Stimulated activated CD4-positive, alpha-beta T cell treated with anti-CD3 and anti-CD28 coated beads, Interleukin-12 subunit alpha, Interleukin-12 subunit beta, amount 100 ng/mL, for 4 hours (primary cell): ENCODE measurements around the gene RAD23B.

Source experiments
- DNase-seq: peaks from one replicate; pipeline ENCODE4 v3.0.0-alpha.2; 2020

RAD23B gene

DNA sequence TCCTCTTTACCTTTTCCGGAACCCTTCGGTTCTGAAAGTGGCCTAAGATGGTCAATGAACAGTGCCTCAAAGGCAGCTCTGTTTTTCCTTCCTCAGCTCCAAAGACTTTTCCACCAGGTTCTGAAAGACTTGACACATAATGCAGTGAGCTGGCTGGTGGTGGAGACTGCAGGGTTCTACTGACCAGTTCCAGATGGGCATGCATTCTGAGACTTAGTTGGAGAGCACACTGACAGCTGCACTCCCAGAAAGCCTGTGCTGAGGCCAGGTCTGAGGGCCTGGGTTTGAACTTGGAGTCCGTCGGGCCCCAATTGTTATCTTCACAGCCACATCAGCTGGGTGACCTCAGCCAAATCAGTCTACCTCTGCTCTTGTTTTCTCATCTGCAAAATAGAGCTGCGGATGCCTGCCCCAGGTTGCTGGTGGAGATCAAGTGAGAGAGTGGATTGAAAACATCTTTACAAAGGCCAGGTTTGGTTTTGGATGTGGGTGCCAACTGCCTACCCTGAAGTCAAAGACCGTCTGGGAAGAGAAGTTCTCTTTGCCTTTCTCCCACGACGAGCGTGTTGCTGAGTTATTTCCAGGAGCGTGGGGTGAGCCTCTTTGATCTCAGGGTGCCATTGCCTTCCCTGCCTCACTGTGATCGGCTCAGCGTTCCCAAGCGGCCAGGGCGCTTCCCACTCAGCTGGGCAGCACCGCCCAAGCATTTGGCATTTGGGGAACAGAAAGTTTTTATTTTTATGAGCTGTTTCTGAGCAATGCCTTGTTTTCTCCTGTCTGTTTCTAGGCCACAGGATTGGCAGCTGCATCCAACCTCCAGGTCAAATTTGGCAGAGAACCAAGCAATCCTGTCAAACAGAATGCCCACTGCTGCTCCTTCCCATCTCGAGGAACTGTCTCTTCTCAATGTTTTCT is 54.9 kb downstream of the RAD23B start:
- DNase-seq: no peak

DNA sequence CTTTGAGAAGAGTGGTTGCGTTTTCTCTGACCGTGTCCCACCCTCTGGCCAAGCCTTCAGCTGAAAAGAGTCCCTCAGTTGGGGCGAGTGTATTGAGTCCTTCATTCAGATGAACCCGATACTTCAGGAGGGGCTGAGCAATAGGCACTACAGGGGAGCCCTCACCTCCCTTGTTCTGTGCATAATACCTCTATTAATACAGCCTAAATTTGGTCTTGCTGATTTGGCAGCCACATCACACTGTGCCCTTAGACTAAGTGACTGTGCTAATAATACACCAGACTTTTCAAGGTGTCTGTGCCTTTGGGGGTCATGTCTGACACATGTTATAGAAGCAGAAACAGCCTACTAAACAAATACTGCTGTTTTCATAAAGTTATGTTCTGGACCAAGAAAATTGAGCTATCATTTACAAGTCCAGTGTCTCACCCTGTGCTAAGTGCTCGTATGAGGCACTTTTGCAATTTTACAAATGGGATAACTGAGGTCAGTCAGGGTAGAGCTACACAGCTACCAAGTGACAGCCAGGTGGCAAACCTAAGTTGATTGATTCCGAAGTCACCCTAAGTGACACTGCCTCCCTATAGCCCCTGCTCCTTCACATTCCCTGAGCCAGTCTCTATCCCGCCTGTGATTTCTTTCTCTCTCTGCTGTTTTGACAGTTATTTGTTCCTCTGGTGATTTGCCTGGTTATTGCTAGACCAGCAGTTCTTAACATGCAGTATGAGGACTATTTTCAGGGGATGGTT is 56.0 kb downstream of the RAD23B start:
- no peak for DNase-seq

DNA sequence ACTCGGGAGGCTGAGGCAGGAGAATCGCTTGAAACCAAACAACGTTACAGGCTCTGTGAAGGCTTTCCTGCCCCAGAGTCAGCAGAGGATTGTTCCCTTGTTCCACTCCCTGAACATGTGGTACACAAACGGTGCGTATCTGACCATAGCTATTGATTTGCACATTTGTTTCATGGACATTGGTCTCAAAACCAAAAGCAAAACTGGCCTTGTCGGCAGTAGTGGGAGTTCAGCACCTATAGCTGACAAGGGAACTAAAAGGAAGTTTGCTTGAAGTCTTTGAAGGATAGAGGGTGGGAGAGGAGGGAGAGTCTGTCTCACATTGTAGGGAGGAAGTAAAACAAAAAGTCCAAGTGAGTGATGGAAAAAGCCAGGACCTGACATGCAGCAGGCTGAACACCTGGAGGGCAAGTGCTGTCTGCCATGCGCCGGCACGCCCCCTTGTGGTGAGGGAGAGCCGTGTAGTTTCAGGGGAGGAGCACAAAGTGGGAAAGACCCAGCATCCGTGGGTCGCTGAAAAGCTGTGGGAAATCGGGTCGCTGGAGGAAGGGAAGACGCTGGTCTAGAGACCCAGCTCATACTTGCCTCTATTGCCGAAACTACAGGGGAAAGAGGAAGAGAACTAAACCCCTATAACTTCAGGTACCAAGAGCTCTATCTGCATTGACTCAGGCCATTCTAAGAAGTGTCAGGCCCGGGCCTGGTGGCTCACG is 58.0 kb downstream of the RAD23B start:
- DNase-seq: peak; percentile 81

DNA sequence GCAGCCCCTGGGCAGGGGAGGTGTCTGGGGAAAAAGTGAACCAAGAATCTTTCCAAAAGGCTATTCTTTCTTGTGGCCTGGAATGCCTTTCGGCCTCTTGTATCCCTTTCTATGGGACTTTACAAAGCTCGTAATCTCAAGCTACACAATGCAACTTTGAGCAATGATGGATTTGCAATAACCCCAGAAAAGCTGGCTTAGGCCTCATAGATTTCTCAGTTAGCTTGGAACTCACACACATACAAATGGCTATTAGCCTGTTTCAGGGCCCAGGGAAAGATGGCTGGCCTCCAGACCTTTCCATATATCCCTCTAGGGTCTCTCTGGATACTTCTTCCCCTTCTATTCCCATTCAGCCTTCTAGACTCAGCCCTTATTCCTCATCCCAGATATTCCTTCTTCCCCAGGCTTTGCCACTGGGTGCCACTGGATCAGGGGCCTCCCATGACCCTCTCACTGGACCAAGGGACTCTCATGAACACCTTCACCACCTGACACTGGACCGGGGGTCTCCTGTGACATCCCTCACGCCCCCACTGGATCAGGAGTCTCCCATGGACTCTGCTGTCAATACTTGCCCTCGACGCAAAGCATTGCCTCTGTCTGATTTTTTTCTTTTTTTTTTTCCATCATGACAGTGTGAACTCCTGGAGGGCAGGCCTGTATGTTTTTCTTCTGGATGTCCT is 59.5 kb downstream of the RAD23B start:
- no peak for DNase-seq

DNA sequence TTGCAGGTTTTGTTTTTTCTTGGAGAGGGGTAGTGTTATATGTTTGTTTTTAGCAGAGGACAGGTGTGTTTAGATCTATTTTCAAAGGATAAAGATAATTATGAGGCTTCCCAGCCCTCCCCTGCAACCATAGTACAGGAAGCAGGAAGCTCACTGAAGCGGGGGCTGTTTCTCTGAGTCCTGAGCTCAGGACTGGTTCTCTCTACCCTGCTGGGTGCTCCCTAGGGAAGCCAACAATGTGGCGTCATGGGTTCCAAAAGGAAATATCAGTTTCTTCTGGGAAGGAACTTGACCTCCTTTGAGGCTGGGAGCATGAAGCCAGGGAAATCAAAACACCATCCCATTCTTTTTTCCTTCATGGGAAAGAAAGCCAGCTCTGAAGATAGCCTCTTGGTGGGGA is 62.2 kb downstream of the RAD23B start:
- DNase-seq: no peak

DNA sequence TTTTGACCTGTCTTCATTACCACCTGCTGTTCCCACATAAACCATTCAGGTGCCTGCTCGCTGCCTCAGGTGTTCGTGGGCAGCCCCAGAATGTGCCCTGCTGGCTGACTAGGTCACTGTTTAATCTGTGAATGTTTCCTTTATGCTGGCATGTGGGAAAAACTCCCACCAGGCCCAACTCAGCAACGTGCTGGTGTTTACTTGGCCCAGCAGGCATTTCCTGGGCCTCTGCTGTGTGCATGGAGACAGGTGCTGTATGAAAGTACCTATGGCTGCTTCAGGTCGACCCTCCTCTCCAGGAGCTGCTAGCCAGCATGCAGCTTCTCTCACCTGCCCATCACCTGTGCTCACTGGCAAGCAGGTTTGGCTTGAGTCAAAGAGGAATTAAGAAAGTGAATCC is 65.8 kb downstream of the RAD23B start:
- DNase-seq: no peak

DNA sequence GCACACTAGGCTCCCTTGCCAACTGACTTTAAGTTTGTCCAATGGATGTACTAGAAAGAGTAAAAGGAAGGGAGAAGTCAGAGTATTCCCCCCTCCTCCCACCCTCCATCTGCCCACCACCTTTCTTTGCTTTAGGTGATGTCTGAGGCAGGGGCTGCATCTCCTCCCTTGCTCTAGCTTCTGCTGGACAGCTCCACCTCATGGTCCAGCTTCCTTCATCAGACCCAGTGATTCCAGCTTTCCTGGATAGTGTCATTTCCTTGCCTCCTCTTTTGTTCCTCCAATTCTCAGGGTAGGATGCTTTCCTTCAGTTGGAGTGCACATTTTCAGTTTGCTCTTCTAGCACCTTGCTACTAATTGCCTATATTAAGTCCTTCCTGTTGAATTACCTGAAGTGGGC is 67.4 kb downstream of the RAD23B start:
- no peak for DNase-seq

DNA sequence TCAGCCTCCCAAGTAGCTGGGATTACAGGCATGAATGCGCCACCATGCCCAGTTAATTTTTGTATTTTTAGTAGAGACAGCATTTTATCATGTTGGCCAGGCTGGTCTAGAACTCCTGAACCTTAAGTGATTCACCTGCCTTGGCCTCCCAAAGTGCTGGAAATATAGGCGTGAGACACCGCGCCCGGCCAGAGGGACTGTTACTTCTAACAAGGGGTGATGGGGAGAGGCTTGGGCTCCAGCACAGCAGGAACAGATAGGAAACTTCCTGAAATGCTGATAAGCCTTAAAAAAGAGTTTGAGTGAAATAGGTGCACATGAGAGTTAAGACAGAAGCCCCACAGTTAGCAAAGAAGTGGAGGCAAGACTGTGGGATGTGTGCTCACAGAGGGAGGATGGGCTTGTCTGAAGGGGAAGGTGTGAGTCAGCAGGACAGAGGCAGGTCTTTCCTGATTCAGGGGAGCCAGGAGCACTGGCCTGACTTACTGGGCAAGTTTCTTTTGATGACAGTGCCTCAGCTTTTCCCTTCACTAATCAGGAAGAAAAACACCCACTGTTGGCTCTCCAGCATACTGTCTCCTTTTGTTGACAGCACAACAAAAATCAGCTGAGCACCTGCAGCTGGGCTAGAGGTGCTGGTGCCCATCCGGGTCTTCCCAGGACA is 68.4 kb downstream of the RAD23B start:
- no peak for DNase-seq

DNA sequence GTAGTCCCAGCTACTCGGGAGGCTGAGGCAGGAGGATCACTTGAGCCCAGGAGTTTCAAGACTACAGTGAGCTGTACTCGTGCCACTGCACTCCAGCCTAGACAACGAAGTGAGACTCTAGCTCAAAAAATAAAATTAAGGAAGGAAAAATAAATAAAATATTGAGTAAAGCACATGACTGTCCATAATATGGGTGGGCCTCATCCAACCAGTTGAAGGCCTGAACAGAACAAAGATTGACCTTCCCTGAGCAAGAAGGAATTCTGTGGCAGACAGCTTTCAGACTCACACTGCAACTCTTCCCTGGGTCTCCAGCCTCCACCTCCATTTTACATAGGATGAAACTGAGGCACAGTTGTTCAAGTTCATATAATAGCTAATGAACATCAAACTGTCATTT is 72.3 kb downstream of the RAD23B start:
- no peak for DNase-seq

DNA sequence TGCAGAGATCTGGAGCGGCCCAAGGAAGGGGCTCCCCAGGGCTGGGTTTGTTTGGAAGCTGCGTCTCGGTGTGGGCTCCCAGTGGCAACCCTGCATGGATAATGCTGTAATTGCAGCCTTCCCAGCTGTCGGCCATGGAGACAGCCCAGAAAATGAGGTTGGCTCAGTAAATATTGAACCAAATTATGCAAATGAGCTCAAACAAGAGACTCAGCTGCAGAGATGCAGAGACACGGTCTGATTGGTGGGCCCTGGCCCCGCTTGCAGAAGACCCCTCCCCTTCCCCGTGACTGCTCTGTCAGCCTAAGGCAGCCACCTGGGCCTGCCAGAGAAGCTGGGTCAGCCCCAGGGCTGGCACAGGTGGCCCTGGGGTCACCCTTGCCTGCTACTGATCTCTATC is 75.9 kb downstream of the RAD23B start:
- no peak for DNase-seq

DNA sequence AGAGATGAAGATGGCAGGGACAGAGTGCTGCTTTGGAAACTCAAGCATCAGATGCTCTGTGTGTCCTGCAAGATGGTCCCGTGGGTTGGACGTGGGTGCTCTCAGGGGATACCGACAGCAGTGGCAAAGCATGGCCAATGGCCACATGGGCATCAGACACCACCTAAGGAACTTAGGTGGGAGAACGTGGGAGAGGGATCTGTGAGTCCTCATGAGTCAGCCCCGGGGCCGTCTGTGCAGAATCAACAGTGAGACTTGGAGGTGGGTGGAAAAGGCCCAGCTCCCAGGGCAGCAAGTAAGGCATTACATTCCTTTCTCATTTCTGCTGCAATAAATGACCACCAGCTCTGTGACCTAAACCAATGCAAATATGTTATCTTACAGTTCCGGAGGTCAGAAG is 77.0 kb downstream of the RAD23B start:
- DNase-seq: no peak

DNA sequence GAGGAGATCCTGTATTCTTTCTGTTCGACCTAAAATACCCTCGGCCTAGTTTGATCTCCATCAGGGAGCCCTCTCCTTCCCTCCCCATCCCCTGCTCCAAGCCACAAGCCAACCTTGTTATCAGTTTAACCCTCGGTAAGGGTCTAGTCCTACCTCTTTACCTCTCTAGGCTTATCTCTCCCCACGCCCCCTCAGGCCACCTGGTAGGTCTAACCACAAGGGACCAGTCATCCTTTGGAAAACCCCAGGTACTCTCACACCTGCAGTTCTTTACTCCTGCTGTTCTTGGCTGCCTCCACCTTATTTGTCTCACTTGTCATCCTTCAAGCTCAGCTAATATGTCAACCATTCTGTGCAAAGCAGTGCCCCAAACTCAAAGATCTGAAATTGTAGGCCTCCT is 78.7 kb downstream of the RAD23B start:
- DNase-seq: no peak

DNA sequence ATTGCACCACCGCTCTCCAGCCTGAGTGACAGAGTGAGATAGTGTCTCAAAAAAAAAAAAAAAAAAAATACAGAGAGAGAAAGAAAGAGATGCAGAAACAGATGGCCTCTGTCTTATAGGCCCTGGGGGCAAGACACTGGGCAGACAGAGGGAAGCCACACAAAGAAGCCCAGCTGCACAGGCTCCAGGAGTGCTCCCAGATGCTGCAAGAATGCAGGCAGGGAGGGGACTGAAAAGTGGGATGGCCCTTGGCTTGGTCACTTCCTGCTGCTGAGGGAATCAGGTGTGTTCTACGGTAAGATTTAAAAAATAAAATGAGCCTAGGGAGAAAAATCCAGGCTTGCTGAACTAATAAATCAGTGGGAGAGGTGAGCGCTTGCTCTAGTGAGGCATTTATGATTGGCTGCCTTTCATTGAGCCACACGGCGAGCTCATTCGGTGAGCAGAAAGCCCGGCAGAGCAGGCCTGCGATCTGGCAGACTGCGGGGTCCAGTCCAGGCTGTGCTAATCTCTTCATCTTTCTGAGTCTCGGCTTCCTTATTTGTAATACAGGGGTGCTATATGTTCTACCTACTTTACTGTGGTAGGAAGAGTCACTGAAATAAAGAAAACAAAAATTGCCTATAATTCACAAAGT is 80.6 kb downstream of the RAD23B start:
- no peak for DNase-seq

DNA sequence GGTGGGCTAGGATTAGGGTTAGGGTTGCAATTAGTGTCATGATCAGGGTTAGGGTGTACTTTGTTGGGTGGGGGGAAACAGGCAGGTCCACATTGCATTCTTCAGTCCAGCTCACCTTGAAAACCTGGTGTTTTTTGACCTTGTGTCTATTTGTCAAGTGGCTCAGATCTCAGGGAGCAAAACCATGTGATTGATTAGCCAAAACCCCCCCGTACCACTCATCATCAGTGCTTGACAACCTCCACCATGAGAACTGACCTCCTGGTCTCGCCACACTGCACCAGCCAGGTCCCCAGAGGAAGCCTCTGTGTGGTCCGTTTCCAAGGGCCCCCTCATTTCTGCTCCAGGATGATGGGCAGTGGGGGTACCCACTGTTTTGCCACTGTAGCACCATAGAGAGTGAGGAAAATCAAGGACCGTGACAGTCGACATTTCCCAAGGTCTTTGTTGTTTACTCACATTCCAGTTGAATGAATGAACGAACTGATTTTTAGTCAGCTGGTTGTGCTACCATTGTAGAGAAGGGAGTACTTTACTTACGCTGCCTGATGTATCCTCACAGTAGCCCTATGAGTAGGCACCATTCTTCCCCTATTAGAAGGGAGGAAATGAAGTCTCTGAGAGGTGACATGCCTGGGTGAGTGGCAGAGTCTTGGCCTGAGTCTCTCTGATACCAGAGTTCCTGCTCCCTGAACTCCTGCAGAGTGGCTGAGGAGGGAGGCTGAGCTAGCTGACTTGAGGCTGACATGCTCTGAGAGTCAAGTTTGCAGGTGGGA is 84.8 kb downstream of the RAD23B start:
- no peak for DNase-seq

DNA sequence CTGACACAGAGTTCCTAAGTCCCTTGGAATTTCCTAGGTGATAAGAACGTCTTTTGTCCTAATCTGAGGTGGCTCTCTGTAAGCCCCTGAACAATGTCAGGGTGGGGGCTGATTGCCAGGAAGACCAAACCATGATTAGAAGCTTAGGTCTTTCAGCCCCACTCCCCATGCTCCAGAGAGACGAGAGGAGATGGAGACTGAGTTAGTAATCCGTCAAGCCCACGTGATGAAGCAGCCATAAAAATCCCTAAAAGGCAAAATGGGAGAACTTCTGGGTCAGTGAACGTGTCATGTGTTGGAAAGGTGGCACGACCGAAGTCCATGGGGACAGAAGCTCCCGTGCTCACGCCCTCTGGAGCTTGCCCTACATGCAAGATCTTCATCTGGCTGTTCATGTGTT is 85.6 kb downstream of the RAD23B start:
- DNase-seq: no peak

DNA sequence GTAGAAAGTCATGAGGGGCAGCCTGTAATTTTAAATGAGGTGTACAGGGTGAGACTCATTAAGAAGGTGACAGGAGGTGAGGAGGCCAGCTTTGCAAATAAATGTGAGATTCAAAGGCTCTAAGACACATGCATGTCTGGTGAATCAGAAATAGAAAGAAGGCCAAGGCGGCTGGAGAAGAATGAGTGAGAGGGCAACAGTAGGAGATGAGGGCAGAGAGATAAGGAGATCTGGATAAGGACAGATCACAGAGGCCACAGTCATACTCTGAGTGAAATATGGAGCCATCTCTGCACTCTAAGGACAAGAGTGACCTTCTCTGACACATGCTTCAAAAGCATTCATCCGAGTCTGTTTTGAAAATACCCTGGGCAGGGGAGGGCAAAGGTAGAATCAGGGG is 90.7 kb downstream of the RAD23B start:
- no peak for DNase-seq

DNA sequence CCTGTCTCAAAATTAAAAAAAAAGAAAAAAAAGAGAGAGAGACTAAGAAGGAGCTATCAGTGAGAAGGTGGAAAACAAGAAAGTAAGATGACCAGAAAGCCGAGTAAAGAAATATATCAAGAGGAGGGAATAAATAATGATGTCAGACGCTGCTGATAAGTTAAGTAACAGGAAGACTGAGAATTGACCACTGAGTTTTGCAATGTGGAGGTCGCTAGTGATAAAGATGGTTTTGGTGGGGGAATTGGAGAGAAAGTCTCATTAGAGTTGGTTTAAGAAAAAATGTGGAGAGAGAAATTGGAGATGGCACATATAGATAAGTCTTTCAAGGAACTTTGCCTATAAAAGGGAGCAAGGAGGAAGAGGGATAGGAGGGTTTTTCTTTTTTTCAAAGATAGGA is 91.9 kb downstream of the RAD23B start:
- DNase-seq: no peak

DNA sequence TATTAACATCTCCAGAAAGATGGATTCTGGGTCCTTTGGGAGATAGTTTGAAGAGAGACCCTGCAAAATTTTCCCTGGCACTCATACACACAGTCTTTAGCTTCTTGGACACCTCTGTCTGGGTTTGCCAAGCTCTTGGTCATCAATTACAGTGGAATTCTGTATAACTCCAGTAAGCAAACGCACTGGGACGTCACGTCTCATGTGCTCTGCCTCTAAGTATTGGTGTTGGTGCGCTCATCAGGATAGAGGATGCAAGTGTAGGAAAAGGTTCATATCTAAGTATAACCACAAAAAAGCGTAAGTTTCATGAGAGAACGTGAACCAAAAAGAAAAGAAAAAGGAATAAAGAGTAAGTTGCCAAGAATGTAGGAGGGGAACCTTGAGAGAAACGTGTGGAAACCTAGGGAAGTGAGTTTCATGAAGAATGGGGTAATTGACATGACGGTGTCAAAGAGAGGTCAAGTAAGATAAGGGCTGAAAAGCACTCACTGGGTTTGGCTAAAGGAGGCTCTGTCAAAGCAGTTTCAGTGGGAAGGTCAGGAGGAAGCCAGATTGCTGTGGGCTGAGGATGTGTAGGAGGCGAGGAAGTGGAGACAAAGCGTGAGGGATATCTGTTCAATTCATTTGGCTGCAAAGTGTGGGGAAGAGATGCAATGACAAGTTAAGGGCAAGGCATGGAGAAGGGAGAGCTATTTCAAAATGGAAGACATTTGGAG is 92.7 kb downstream of the RAD23B start:
- no peak for DNase-seq

DNA sequence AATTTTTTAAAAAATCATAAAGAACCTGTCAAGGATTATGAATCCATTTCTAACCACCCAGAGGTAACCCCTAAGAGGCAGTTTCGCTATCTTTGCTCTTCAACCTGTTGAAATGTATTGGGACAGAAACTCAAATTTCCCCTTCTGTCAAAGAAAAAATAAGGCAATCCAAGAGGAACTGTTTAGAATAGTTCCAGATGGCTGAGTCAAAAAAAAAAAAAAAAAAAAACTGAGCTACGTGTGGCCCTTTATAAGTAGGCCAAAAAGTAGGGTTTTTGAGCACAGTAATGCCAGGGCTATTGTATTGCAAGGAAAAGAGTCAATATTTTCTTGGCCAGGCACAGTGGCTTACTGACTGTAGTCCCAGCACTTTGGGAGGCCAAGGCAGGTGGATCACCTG is 94.9 kb downstream of the RAD23B start:
- no peak for DNase-seq
